ENCODE data around the gene RHOJ. TPM values are rescaled to one million over a fixed set of nuclear protein-coding genes. Genes with fewer than 3 reads are reported as not detected.

Gene RHOJ
- total RNA-seq, 1 experiment from 2014 or later, result not detected

DNA sequence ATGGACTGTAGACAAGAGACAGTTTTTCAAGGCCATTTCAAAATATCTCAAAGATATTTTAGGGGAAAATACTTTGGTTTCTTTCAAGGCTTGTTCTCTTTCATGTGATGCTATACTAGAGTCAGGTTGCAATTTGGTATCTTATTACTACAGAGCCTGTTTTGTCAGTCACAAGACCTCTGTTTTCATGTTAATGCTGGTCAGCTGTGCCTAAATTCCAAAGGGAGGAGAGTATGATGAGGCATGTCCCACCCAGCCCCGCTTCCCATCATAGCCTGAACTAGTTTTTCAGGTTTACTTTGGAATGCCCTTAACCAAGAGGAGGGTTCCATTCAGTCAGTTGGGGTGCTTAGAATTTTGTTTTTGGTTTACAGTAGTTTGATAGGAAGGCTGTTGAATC lies 61.9 kb downstream of the RHOJ start:
- intact Hi-C loops (cut with micrococcal nuclease; ENCODE audit: unreplicated experiment), result no loop called here
- CTCF ChIA-PET, result no interaction called here
- H3K27ac Mint-ChIP-seq (ENCODE audit: unreplicated experiment), result no peak overlapping the region

GRCh38 chr14:63267171-63267570 lies 62.9 kb downstream of the RHOJ start:
- CTCF ChIA-PET, result no interaction called here
- Mint-ChIP-seq H3K4me1 (ENCODE audit: low read depth, unreplicated experiment) (no peaks in the 10 kb centered on the region), H3K27ac (ENCODE audit: unreplicated experiment) (no peak overlapping the region), H3K4me3 (ENCODE audit: unreplicated experiment) (no peak overlapping the region), H3K27me3 (ENCODE audit: insufficient read depth, unreplicated experiment) (peaks cover 3% of the 10 kb centered on the region), H3K9me3 (ENCODE audit: unreplicated experiment) (no peaks in the 10 kb centered on the region), H3K36me3 (ENCODE audit: insufficient read depth, unreplicated experiment) (no peaks in the 10 kb centered on the region)
- BruUV-seq (replicated peaks), result no TSS peak
- TF ChIP-seq, protein P1, sequence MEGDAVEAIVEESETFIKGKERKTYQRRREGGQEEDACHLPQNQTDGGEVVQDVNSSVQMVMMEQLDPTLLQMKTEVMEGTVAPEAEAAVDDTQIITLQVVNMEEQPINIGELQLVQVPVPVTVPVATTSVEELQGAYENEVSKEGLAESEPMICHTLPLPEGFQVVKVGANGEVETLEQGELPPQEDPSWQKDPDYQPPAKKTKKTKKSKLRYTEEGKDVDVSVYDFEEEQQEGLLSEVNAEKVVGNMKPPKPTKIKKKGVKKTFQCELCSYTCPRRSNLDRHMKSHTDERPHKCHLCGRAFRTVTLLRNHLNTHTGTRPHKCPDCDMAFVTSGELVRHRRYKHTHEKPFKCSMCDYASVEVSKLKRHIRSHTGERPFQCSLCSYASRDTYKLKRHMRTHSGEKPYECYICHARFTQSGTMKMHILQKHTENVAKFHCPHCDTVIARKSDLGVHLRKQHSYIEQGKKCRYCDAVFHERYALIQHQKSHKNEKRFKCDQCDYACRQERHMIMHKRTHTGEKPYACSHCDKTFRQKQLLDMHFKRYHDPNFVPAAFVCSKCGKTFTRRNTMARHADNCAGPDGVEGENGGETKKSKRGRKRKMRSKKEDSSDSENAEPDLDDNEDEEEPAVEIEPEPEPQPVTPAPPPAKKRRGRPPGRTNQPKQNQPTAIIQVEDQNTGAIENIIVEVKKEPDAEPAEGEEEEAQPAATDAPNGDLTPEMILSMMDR (IDR thresholded peaks at IDR 0.05; ENCODE audit: insufficient read depth in 1 of 2, low read depth in 1 of 2, low read length in 1 of 2, severe bottlenecking in 1 of 2, unreplicated experiment in 1 of 2), result no peak
- H3K4me3 ChIP-seq (ENCODE audit: low read depth, low read length), result no peak overlapping the region
- H3K9me3 ChIP-seq, result no peaks in the 10 kb centered on the region
- no peak for DNase-seq
- intact Hi-C loops (cut with micrococcal nuclease; ENCODE audit: unreplicated experiment), result no loop called here
- H3K4me1 ChIP-seq, result no peaks in the 10 kb centered on the region
- POLR2A ChIA-PET, result no interaction called here
- H3K27me3 ChIP-seq (replicated peaks; ENCODE audit: control insufficient read depth, insufficient read depth, low read length), result no peaks in the 10 kb centered on the region; the same call in 1 of the 2 replicates
- H3K36me3 ChIP-seq (ENCODE audit: control insufficient read depth, insufficient read depth, low read length), result no peaks in the 10 kb centered on the region

More for the DNA sequence above, 61.9 kb downstream of the RHOJ start:
- DNase-seq, result no peak
- H3K36me3 Mint-ChIP-seq (ENCODE audit: insufficient read depth, unreplicated experiment), result no peaks in the 10 kb centered on the region
- peaks cover 9% of the 10 kb centered on the region for H3K27me3 Mint-ChIP-seq (ENCODE audit: insufficient read depth, unreplicated experiment)
- no TSS peak for BruUV-seq (replicated peaks)
- POLR2A ChIA-PET, result no interaction called here
- no peaks in the 10 kb centered on the region for H3K9me3 Mint-ChIP-seq (ENCODE audit: unreplicated experiment)
- H3K4me3 ChIP-seq (ENCODE audit: low read depth, low read length), result no peak overlapping the region
- H3K4me1 Mint-ChIP-seq (ENCODE audit: low read depth, unreplicated experiment), result no peaks in the 10 kb centered on the region
- no peaks in the 10 kb centered on the region for H3K9me3 ChIP-seq
- no peaks in the 10 kb centered on the region for H3K4me1 ChIP-seq
- H3K4me3 Mint-ChIP-seq (ENCODE audit: unreplicated experiment), result no peak overlapping the region
- H3K36me3 ChIP-seq (ENCODE audit: control insufficient read depth, insufficient read depth, low read length), result no peaks in the 10 kb centered on the region
- H3K27me3 ChIP-seq (replicated peaks; ENCODE audit: control insufficient read depth, insufficient read depth, low read length), result no peaks in the 10 kb centered on the region; the same call in 1 of the 2 replicates
- TF ChIP-seq, protein P1 (IDR thresholded peaks at IDR 0.05; ENCODE audit: insufficient read depth in 1 of 2, low read depth in 1 of 2, low read length in 1 of 2, severe bottlenecking in 1 of 2, unreplicated experiment in 1 of 2), result no peak

- Histone ChIP-seq H3K9me3 (no peaks in the 10 kb centered on the region), H3K36me3 (ENCODE audit: control insufficient read depth, insufficient read depth, low read length) (no peaks in the 10 kb centered on the region), H3K4me3 (ENCODE audit: low read depth, low read length) (no peak overlapping the region), H3K4me1 (no peaks in the 10 kb centered on the region), H3K27me3 (replicated peaks; ENCODE audit: control insufficient read depth, insufficient read depth, low read length) (no peaks in the 10 kb centered on the region; the same call in 1 of the 2 replicates)
- Mint-ChIP-seq H3K4me1 (ENCODE audit: low read depth, unreplicated experiment) (no peaks in the 10 kb centered on the region), H3K4me3 (ENCODE audit: unreplicated experiment) (no peak overlapping the region), H3K27me3 (ENCODE audit: insufficient read depth, unreplicated experiment) (peaks cover 2% of the 10 kb centered on the region), H3K27ac (ENCODE audit: unreplicated experiment) (no peak overlapping the region), H3K36me3 (ENCODE audit: insufficient read depth, unreplicated experiment) (no peaks in the 10 kb centered on the region), H3K9me3 (ENCODE audit: unreplicated experiment) (no peaks in the 10 kb centered on the region)
- no TSS peak for BruUV-seq (replicated peaks)
- intact Hi-C loops (cut with micrococcal nuclease; ENCODE audit: unreplicated experiment), result no loop called here
- ChIA-PET POLR2A (no interaction called here), CTCF (no interaction called here)
- TF ChIP-seq, protein P1 (IDR thresholded peaks at IDR 0.05; ENCODE audit: insufficient read depth in 1 of 2, low read depth in 1 of 2, low read length in 1 of 2, severe bottlenecking in 1 of 2, unreplicated experiment in 1 of 2), result no peak
- no peak for DNase-seq
These were observed 64.5 kb downstream of the RHOJ start for GRCh38 chr14:63268771-63269170.

All from Caco-2 (cell line).